Subcutaneous abdominal adipose tissue (tissue), 5 donors: ENCODE data around the gene HNRNPU.

Experiments used
- H3K27ac ChIP-seq: one replicate; pipeline ENCODE4 v1.7.0; 2013; ENCODE audit warnings: low read depth, mild to moderate bottlenecking, inconsistent platforms, low read length, moderate library complexity
- H3K27me3 ChIP-seq, 5 donors: one replicate each; pipeline ENCODE4 v1.7.0; 2013; ENCODE audit warnings: low read length in 5 of 5, inconsistent platforms in 1 of 5; ENCODE audit not compliant: control insufficient read depth in 5 of 5, insufficient read depth in 4 of 5
- H3K36me3 ChIP-seq, 5 donors: one replicate each; pipeline ENCODE4 v1.7.0; 2013; ENCODE audit warnings: low read length in 5 of 5; ENCODE audit not compliant: control insufficient read depth in 5 of 5, insufficient read depth in 5 of 5
- H3K4me1 ChIP-seq, 5 donors: one replicate each; pipeline ENCODE4 v1.7.0; 2013; ENCODE audit warnings: low read length in 5 of 5, mild to moderate bottlenecking in 3 of 5, moderate library complexity in 1 of 5; ENCODE audit not compliant: control insufficient read depth in 5 of 5, insufficient read depth in 5 of 5
- H3K4me3 ChIP-seq, 5 donors: one replicate each; pipeline ENCODE4 v1.7.0; 2013; ENCODE audit warnings: low read length in 5 of 5, low read depth in 1 of 5
- H3K9ac ChIP-seq, 5 donors: one replicate each; pipeline ENCODE4 v1.7.0; 2013; ENCODE audit warnings: low read length in 5 of 5, mild to moderate bottlenecking in 4 of 5, moderate library complexity in 3 of 5
- H3K9me3 ChIP-seq, 5 donors: one replicate each; pipeline ENCODE4 v1.7.0; 2013; ENCODE audit warnings: low read length in 5 of 5; ENCODE audit not compliant: control insufficient read depth in 5 of 5
- donor health status: healthy.
- donor health status: healthy.
- donor health status: healthy.
- donor health status: healthy.
- donor health status: healthy.

Gene HNRNPU

DNA sequence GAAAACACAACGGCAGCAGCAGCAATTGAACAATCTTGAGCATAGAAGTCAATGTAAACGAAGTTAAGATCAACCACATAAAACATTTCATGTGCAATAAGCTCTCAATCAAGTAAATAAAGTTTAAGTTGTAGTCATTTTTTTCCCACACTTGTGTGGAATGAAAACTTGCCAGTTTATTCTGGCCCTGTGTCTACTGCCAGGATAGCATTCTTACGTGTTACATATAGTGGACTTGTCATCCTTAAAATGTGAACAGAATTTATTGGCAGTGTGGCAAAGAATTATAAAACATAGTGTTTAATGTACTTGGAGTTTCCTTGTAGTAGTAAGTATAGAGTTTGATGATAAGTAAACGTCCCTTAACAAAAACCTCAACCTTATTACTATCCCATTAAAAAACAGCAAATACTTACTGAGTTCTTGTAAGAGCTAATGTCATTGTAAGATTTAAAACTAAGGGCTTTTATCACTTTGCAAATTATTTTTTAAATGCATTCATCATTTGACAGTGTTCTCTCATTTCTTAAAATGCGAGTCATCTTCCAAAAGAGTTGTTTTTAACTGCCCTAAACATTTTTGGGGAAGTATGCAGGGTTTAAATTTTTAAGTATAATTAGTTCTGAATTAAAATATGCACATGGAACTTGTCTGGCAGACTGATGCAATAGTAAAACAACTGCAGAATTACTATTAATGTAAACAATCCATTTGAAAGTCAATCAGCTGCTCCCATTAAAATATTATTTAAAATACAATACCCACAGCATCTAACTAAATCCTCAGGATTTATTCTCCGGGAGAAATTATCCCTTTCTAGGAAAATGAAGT is 21.0 kb downstream of the HNRNPU start:
- H3K27me3 ChIP-seq, result no peaks in the 10 kb centered on the region
- no peak overlapping the region for H3K9ac ChIP-seq
- peaks cover 0 to 5% (median 0%) of the 10 kb centered on the region in 5 donors for H3K4me1 ChIP-seq
- H3K27ac ChIP-seq, result no peak overlapping the region
- H3K36me3 ChIP-seq, result peaks cover 51 to 79% (median 64%) of the 10 kb centered on the region in 5 donors
- no peak overlapping the region for H3K4me3 ChIP-seq
- H3K9me3 ChIP-seq, result no peaks in the 10 kb centered on the region

DNA sequence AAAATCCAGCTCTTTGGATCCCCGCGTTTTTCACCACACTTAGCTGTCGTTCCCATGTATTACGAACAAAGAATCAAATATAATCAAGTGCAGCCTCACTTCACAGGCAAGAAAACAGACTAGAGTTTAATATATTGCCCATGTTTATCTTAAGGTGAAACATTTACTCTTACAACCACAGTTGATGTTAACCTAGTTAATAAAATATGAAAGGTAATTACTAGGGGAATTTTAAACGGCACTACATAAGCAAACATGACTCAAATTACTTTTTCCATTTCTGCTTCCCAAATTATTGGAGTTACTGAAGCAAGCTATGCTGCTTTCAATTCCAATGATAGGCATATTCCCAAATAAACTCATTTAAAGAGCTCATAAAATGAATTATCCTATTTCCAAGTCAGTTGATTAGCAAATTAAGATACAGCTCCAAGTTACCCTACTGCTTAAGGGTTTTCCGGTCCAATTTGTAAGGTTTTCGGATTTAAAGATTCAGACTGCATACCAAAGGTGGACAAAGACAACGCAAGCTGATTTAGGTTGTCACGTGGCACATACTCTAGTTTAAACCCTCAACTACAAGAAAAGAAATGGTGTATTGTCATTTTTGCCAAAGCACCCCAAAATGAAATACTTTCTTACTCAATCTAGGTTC is 22.9 kb downstream of the HNRNPU start:
- H3K9ac ChIP-seq, result no peak overlapping the region
- no peak overlapping the region for H3K4me3 ChIP-seq
- no peaks in the 10 kb centered on the region for H3K27me3 ChIP-seq
- peaks cover 41 to 61% (median 52%) of the 10 kb centered on the region in 5 donors for H3K36me3 ChIP-seq
- no peak overlapping the region for H3K27ac ChIP-seq
- H3K4me1 ChIP-seq, result peaks cover 0 to 13% (median 12%) of the 10 kb centered on the region in 5 donors
- H3K9me3 ChIP-seq, result no peaks in the 10 kb centered on the region

DNA sequence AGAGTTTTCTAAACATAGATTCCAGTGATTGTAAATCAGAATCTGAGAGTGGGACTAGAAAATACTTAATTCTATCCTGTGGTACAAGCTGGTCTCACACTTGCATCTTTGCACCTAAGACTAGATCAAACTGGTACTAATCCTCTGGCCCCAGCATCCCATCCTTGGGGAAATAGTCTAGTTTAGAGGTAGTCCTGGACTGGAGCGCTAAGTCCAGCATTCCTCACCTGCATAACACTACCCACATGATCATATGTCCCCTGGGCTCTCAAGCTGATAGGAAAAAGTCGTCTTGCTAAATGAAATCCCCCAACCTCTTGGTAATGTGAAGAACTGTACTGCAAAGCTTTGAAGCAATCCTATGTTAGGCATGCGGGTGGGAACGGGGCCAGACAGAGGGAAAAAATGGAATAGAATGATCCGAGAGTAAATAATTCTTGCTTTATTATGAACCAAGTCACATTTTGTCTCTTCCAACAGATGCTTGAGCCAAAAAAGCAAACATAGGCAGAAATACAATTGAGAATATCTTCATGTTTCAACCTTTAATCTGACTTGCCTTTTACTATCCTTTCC is 24.0 kb downstream of the HNRNPU start:
- Histone ChIP-seq H3K4me1 (peaks cover 0 to 19% (median 15%) of the 10 kb centered on the region in 5 donors), H3K27ac (no peak overlapping the region), H3K36me3 (peaks cover 34 to 51% (median 41%) of the 10 kb centered on the region in 5 donors), H3K9me3 (no peaks in the 10 kb centered on the region), H3K27me3 (no peaks in the 10 kb centered on the region), H3K4me3 (no peak overlapping the region), H3K9ac (peak overlapping the region in 1 of 5 donors; percentile 16)

DNA sequence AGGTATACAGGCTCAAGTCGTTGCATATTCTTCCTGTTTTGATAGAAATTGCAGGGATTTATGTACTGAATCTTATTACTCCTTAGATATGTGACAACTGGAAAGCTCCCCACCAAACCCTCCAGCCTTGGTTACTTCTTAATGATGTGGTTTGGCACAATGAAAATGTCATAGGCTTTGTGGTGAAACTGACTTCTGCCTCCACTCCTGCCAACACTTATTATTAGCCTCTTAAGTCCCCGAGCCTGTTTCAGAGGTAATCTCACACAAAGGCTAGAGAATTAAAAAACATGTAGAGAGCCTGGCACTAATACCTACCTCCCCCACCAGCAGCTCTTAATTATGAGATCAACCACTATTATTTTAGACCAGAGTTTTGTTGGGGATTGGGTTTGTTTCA is 24.7 kb downstream of the HNRNPU start:
- H3K27me3 ChIP-seq, result no peaks in the 10 kb centered on the region
- no peak overlapping the region for H3K4me3 ChIP-seq
- H3K9ac ChIP-seq, result no peak overlapping the region
- no peak overlapping the region for H3K27ac ChIP-seq
- peaks cover 28 to 45% (median 34%) of the 10 kb centered on the region in 5 donors for H3K36me3 ChIP-seq
- peaks cover 0 to 21% (median 17%) of the 10 kb centered on the region in 5 donors for H3K4me1 ChIP-seq
- H3K9me3 ChIP-seq, result no peaks in the 10 kb centered on the region

DNA sequence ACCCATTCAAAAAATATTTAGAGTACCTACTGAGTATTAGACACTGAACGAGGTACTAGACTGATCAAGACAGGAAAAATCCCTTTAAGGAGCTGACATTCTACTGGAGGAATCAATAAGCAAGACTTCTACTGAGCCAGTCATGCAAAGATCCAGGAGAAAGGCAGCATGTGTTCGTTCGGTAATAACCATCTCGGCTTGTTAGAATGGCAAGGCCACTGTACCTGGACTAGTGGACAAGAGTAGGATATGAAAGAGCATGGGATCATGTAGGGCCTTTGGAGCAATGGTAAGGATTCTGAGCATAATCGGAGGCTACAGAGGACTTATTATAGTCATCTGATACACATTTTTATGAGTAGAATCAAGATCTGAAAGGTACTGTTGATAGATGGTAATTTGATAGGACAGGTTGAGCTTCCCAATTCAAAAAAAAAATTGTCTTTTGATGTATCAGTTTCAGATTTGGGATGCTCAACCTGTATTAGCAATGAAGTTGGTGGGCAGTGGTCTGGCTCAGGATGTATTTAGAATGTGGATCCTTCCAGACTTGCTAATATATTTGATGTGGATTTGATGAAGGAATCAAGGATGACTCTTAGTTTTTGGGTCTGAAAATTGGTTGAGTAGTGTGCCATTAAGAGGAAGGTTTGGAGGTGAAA is 26.6 kb downstream of the HNRNPU start:
- H3K9ac ChIP-seq, result no peak overlapping the region
- H3K27me3 ChIP-seq, result no peaks in the 10 kb centered on the region
- H3K4me3 ChIP-seq, result no peak overlapping the region
- H3K4me1 ChIP-seq, result peaks cover 0 to 26% (median 19%) of the 10 kb centered on the region in 5 donors
- no peaks in the 10 kb centered on the region for H3K9me3 ChIP-seq
- H3K27ac ChIP-seq, result peak overlapping the region; percentile 95
- H3K36me3 ChIP-seq, result peaks cover 10 to 29% (median 16%) of the 10 kb centered on the region in 5 donors

DNA sequence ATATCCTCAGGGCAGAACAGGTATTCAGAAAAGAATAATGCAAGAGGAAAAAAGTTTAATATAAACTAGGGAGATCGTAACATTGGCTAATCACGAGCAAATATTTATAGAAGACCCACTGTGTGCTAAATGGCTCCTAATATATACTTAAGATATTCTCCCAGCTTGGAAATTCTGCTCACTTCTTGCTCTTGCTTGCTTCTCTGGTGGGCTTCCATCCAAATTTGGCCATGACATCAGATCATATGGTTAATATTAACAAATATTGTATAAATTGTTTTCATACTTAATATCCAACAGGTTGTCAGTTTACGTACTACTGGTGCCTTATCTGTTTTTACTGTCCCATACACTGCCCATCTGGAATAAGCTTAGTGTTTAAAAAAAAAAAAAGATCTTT is 27.8 kb downstream of the HNRNPU start:
- Histone ChIP-seq H3K27ac (peak overlapping the region; percentile 95), H3K36me3 (peaks cover 2 to 21% (median 11%) of the 10 kb centered on the region in 5 donors), H3K27me3 (no peaks in the 10 kb centered on the region), H3K9ac (peak overlapping the region in 4 of 5 donors; percentile 82 to 89 (median 86)), H3K9me3 (no peaks in the 10 kb centered on the region), H3K4me1 (peaks cover 0 to 26% (median 19%) of the 10 kb centered on the region in 5 donors), H3K4me3 (peak overlapping the region; percentile 69 to 90 (median 75))

DNA sequence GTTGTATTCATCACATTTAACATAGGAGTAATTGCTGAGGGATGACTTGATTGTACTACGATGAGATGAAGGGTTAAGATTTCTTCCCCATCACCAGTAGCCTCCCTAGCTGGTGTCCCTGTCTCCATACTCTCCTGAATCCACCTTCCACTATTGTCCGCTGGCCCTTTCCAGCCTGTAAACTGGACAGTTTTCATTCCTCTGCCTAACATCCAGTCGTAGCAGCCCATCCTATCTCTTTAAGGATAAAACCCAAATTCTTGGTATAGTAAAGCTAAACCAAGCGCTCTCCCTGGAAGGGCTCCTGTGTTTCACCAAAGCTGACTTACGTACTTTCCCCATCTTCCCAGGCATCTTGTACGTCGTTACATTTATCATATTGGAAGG is 28.2 kb downstream of the HNRNPU start:
- Histone ChIP-seq H3K27me3 (no peaks in the 10 kb centered on the region), H3K9me3 (no peaks in the 10 kb centered on the region), H3K4me1 (peaks cover 0 to 26% (median 19%) of the 10 kb centered on the region in 5 donors), H3K27ac (peak overlapping the region; percentile 95), H3K9ac (peak overlapping the region; percentile 40 to 89 (median 85)), H3K4me3 (peak overlapping the region; percentile 69 to 90 (median 75)), H3K36me3 (peaks cover 0 to 17% (median 7%) of the 10 kb centered on the region in 5 donors)

DNA sequence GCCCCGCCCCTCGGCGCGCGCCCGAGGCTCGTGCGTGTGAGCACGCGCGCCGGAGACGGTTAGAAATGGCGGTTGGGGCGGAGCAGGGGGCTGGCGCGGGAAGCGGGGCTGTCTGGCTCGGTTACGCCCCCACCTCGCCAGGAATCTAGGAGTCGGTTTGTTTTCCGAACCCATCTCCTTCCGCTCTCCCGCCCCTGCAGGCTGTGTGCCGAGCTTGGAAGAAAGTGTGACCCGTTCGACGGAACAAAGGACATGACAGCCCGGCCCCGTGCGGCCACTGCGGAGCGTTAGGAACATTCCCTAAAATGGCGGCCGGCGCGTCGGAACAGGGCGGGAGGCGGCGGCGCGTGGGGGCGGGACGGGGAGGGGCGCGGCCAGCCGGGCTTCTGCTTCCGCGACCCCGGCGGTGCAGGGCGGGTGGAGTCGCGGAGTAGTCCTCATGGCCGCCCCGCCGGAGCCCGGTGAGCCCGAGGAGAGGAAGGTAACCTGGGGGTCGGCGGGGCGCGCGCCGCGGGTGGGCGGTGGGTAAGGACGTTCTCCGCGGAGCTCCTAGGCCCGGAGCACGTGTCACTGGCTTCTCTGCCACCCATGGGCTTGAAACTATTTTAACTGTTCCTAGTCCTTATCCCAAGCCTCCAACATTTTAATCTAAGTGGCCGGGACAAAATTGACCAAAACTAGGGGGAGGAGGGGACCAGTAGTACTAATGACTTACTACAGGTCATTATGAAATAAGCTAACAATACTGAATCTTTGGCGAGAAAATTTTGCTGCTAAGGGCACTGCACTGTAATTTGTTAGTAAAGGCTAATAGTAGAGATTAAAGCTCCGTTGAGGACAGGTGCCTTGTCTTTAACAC is 28.8 kb downstream of the HNRNPU start, which contains the start of gene COX20:
Gene COX20 (plus strand): TSS at position 383 of the 859 bp plus-strand sequence. CDS start 57 bp downstream, at position 440.
- peak within 1 kb of the TSS; percentile 40 to 89 (median 85) for H3K9ac ChIP-seq
- peak within 1 kb of the TSS; percentile 69 to 91 (median 75) for H3K4me3 ChIP-seq
- peaks cover 0 to 11% (median 7%) of the 10 kb centered on the region in 5 donors for H3K36me3 ChIP-seq
- no peaks in the 10 kb centered on the region for H3K9me3 ChIP-seq
- H3K27ac ChIP-seq, result peak within 1 kb of the TSS; percentile 95
- no peaks in the 10 kb centered on the region for H3K27me3 ChIP-seq
- peaks cover 0 to 26% (median 19%) of the 10 kb centered on the region in 5 donors for H3K4me1 ChIP-seq
